Activated CD8-positive, alpha-beta memory T cell treated with anti-CD3 and anti-CD28 coated beads for 48 hours (primary cell): ENCODE results near the gene LRR1.
"Not testable (repeated sequence)": the region's sequence is repeated elsewhere in the genome, so short reads cannot be mapped to it uniquely, and the experiment has no call there.

Experiments
- DNase-seq, 3 experiments: peaks; one replicate each; pipeline ENCODE4 v3.0.0-alpha.2; 2020; ENCODE audit warnings: low read depth in 2 of 3, low spot score in 2 of 3

Gene LRR1

DNA sequence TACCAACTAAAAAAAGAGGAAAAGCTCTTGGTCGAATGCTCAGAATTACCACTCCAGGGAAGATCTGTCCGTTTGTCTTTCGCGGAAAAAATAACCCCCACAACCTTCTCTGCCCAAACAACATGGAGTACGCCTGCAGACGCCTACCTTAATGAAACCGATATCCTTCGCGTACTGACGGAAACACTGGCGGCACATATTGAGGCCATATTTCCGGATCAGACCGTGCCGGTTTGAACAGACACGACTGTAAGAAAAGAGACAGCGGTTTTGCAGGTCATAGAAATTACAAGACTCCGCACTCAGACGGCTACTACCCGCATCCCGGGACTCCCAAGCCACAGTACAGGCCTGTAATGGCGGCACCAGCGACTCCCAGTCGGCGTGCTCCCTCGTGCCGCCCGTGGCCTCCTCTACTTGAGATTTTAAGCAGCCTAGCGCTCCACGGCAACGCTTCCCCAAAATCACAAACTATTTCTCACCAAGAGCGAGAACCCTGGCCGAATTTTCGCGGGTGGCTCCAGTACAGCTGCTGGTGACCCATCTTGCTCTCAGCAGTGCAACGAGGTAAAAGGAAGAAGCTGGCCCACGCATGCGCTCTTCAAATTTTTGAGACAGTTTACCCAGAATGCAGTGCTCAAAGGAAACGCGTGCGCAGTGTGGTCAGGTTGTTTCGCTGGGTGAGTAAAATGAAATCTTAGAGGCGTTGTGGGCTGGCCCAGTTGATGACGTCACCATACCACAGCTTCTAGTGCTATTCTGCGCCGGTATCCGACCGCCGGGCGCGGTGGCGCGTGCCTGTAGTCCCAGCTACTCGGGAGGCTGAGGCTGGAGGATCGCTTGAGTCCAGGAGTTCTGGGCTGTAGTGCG, 12.7 kb upstream of the LRR1 start, which contains the start of gene RPS29:
TSS of gene RPS29 (minus strand) at position 578 of the 870 bp plus-strand sequence. CDS start at position 544, 34 bp downstream.
- DNase-seq: peak; percentile 98 to 100 (median 100)

DNA sequence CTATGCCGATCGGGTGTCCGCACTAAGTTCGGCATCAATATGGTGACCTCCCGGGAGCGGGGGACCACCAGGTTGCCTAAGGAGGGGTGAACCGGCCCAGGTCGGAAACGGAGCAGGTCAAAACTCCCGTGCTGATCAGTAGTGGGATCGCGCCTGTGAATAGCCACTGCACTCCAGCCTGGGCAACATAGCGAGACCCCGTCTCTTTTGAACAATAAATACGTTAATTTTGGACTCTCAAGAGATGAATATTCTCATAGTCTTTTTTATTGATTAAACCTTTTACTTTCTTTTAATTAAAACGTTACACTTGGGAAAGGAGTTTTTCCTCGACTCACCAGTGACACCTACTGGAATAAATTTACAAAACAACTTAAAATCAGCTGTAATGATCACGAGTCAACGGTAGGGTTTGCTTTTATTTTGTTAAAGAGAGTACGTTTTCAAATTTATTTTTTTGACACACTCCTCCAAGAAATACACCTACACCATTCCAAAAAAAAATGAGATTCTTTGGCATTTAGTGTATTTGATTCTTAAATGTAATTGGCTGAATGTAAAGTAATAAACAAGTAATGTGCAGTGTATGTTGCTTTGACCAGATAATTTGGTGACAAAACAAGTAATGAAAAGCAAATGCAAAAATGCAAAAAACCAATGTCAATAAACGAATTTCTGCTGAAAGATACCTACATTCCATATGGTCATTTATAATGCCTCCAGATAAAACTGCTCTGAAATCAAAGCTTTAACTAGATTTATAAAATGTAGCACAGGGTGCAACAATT, 11.9 kb upstream of the LRR1 start:
- DNase-seq: no peak

DNA sequence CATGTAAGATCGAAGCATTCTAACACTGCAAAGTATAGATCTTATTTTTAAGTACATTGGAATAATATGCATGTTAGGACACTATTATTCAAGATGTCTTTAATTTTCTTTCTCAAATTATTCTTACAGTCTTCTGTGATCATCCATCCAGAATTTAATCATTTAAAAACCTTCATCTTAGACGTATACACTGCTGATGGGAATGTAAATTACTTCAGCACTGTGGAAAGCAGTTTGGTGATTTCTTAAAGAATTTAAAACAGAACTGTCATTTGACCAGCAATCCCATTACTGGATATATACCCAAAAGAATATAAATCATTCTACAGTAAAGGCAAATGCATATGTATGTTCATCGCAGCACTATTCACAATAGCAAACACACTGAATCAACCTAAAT, 9.4 kb upstream of the LRR1 start:
- no peak for DNase-seq

DNA sequence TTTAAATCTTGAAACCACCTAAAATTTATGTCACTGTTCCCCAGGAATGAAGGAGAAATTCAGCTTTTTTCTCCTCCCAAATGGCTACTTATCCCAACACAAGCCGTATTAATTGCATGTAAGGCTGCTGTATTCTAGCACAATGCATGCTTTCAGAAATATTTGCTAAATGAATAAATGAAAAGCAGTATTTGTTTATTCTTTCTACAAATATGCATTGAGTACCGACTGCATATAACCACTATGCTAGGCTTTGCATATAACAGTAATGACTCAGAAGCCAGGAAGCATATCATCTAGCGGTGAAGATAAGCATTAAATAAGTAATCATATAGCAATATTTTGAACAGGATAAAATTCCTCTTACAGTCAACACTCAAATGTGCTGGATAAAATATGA, 5.7 kb upstream of the LRR1 start:
- no peak for DNase-seq

DNA sequence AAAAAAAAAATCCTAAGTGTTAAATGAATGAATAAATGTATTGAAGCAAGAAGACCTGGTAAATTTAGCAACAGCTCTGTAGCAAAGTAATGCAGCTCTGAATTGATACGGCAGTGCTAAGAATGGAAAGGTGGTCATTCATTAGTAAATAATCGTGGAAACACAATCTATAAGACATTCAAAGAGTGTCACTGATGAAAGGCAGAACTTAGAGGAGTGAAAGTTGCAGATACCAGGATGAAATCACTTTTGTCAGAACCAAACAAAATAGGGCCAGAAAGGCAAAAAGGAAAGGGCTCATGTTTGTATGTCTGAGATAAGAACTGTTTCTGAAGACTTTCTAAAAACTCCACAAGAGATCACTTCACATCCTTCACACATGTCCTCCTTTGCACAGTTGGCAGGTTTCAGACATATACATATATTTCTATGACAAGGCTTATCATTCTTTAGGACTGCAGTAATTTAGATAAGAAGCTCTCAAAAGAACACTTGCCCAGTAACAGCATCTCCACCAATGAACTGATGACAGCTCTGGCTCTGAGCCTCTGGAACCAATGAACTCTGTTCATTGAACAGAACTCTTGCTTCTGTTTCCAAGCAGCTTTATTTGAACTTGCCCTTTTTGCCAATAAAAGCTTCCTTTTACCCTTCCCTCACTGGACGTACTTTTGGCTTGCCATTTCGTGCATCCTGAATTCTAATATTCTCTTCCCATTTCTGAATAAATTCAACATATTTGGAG, 4.2 kb upstream of the LRR1 start:
- DNase-seq: no peak

DNA sequence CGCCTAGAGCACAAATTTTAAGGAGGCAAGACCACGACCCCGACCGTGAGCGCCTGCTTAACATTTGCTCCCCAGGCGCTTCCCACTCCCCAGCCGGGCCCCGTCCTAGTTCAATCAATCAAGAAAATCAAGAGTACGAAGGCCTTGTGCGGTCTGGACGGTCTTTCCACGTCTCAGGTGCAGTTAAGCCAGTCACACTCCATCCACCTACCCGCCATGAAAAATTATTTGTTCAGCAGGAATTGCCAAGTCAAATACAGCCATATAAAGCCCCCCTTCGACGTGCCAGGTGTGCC, 603 bp upstream of the LRR1 start:
- no peak for DNase-seq

DNA sequence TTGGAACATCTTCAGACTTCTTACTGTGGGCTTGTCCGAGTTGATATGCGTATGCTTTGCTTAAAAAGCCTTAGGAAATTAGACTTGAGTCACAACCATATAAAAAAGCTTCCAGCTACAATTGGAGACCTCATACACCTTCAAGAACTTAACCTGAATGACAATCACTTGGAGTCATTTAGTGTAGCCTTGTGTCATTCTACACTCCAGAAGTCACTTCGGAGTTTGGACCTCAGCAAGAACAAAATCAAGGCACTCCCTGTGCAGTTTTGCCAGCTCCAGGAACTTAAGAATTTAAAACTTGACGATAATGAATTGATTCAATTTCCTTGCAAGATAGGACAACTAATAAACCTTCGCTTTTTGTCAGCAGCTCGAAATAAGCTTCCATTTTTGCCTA, 8.8 kb downstream of the LRR1 start:
- no peak for DNase-seq

DNA sequence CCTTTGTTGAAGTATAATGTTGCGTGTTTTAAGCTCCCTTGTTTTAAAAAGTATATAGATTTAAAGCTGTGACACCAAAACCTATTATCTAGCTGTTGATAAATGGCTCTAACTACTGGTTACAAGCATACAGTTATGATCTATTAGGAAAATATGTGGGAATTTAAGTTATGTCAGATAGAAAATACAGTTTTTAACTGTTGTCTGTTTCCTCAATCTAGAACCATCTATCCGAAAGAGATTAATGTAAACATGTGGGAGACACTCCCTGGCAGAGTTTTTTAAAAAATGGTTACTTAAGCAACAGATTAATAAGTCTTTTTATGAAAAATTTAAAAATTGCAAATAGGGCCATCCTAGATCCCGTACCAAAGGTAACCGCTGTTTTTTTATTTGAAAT, 13.5 kb downstream of the LRR1 start:
- no peak for DNase-seq

DNA sequence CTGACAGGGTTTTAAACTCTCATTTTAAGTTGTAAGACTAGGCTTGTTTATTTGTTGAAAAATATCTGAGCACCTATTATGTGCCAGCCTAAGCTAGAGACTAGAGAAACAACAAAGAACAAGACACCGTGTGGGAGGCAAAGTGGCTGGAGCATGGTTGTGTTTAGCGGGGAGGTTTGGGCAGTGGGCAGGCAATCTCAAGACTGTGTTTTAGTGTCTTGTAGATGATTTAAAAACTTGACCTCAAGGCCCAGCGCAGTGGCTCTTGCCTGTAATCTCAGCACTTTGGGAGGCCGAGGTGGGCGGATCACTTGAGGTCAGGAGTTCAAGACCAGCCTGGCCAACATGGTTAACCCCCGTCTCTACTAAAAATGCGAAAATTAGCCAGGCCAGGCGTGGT, 13.9 kb downstream of the LRR1 start:
- no peak for DNase-seq

DNA sequence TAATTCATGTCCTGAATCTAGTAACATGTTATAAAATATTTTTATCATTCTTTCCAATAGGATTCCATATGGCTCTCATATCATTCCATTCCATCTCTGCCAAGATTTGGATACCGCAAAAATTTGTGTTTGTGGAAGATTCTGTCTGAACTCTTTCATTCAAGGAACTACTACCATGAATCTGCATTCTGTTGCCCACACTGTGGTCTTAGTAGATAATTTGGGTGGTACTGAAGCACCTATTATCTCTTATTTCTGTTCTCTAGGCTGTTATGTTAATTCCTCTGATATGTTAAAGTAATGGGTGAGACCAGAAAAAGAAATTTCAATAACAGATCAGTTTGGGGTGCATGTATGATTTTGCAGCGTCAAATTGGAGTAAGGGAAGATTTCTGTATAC, 15.5 kb downstream of the LRR1 start:
- no peak for DNase-seq

DNA sequence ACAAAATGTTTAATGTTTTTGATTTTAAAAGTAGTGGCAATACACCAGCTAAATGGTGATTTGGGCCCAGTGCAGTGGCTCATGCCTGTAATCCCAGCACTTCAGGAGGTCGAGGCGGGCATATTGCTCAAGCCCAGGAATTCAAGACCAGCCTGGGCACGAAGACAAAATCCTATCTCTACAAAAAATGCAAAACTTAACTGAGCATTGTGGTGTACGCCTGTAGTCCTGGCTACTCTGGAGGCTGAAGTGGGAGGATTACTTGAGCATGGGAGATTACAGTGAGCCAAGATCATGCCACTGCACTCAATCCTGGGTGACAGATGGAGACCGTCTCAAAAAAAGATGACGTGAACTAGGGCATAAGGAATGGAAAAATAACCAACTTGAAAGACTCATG, 17.0 kb downstream of the LRR1 start:
- DNase-seq: no peak

DNA sequence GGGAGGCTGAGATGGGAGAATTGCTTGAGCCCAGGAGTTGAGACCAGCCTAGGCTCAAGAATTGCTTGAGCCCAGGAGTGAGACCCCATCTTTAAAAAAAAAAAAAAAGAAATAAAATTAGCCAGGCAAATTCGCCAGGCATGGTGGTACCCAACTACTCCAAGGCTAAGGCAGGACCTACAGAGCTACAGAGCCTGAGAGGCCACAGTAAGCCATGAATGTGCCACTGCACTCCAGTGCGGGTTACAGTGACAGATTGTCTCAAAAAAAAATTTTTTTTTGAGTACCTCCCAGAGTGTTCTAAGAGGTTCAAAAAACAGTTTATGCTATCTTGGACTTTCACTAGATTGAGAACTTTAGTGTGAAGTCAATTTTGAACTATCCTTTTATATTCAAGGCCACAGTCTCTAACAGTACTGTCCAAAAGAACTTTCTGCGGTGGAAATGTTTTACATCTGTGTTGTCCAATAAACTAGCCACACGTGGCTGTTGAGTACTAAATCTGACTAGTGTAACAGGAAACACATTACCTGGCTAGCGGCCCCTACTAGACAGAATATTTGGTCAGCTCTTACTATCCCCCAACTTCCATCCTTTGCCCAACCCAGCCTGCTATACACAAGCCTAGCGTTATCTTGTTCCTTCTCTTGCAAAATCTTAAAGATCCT, 19.2 kb downstream of the LRR1 start:
- no peak for DNase-seq

DNA sequence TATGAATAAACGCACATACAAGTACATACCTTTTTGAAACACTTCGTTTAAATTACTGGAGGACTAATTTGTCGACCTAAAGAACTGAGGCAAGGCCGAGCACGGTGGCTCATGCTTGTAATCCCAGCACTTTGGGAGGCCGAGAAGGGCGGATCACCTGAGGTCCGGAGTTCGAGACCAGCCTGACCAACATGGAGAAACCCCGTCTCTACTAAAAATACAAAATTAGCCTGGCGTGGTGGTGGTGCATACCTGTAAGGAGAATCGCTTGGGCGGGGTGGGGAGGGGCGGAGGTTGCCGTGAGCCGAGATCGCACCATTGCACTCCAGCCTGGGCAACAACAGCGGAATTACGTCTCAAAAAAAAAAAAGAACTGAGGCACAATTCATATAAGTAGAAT, 20.5 kb downstream of the LRR1 start:
- not testable (repeated sequence) for DNase-seq

DNA sequence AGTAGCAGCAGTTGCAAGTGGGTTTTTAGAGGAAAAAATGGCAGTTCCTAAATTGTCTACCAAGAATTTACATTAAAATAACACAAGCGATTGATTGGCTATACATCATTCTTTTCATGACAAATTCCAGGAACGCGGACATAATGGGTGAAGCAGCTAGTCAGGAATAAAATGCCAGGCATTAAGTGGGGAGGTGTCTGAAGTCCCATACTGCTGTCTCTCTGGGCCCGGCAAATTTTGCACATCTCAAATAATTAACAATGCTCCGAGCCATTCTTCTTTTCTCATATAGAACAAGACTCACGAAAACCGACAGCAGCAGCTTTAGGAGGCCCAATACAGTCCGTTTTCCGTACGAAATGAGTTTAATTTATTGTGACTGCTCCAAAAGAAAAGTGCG, 21.0 kb downstream of the LRR1 start:
- DNase-seq: no peak

DNA sequence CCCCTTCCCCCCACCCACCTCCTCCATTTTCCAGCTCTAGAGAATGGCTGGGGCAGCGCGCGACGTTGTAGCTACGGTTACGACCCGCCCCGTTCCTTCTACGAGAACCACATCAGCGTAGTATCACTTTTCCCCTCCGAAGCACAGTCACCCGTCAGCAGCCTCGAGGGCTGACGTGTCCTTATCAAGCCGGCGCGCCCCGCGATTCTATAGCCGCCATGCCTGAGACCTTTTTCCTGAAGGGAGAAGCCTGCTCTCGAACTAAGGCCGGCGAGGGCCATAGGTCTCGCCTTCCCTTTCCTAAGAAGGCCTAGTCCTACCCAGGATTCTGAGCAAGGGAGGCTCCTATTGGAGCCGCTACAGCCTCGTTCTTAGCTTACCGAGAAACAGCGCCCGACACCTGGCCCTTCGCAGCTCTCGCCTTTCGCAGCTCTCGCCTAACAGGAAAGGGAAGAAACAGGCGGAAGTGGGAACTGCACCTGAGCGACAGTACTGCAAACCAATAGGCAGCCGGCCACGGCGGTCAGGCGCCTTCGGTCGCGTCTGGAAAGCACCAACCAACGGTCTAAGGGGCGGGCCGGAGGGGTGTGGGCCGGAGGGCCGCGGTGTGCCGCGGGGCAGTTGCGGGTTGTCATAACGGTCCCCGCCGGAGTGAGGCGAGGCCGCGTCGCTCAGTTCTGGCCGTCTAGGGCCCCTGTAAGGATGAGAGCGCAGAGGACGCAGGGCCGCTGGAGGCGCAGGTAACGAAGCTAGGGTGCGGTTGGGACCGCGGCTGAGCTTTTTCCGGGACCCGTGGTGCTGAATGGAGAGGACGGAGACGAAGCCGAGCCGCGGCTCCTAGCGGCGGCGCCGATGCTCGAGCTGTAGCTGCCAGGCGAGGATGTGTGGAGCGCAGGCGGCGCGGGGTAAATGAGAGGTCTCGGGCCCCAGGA, 21.7 kb downstream of the LRR1 start, which contains the start of the genes MGAT2 and RPL36AL:
TSS of gene MGAT2 (plus strand) at position 618 of the 932 bp plus-strand sequence. CDS start 470 bp downstream, outside the sequence.
TSS of gene RPL36AL (minus strand) at position 445 of the 932 bp plus-strand sequence. CDS start 1,522 bp downstream, outside the sequence.
- peak; percentile 83 to 92 (median 85) for DNase-seq

DNA sequence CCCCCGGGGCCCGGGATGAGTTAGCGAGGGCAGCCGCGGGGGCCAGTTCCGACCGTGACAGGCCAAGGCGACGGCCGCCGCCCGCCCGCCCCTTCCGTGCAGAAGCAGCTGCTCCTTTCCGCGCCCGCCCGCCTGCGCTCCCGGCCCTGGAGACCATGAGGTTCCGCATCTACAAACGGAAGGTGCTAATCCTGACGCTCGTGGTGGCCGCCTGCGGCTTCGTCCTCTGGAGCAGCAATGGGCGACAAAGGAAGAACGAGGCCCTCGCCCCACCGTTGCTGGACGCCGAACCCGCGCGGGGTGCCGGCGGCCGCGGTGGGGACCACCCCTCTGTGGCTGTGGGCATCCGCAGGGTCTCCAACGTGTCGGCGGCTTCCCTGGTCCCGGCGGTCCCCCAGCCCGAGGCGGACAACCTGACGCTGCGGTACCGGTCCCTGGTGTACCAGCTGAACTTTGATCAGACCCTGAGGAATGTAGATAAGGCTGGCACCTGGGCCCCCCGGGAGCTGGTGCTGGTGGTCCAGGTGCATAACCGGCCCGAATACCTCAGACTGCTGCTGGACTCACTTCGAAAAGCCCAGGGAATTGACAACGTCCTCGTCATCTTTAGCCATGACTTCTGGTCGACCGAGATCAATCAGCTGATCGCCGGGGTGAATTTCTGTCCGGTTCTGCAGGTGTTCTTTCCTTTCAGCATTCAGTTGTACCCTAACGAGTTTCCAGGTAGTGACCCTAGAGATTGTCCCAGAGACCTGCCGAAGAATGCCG, 22.6 kb downstream of the LRR1 start:
- DNase-seq: peak in 2 of 3 experiments; percentile 31 to 36

DNA sequence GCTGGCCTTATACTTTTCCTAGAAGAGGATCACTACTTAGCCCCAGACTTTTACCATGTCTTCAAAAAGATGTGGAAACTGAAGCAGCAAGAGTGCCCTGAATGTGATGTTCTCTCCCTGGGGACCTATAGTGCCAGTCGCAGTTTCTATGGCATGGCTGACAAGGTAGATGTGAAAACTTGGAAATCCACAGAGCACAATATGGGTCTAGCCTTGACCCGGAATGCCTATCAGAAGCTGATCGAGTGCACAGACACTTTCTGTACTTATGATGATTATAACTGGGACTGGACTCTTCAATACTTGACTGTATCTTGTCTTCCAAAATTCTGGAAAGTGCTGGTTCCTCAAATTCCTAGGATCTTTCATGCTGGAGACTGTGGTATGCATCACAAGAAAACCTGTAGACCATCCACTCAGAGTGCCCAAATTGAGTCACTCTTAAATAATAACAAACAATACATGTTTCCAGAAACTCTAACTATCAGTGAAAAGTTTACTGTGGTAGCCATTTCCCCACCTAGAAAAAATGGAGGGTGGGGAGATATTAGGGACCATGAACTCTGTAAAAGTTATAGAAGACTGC, 23.4 kb downstream of the LRR1 start:
- no peak for DNase-seq

DNA sequence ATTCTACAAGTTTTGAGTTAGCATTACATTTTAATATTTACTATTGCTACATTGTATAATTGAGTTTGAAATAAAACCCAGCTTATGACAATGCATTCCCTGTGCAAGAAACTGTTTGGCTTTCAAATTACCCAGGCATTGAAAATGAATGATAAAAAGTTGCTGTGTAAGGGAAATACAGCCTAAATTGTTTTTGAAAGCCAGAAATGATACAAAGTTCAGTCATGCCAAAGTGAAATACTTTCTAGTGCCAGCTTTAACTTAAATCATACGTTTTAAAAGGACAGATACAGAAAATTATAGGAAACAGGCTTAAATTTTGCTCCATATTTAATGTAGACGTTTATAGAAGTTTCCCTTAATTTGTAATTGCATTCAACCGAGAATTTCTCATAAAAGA, 24.6 kb downstream of the LRR1 start:
- DNase-seq: no peak
